Measurements from ENCODE around the gene LAPTM5. TPM values are rescaled to one million over a fixed set of nuclear protein-coding genes. Genes with fewer than 3 reads are reported as not detected.

The LAPTM5 gene
- total RNA-seq, 4 donors from 2014 or later: 44.5 to 767 (median 109) TPM

DNA sequence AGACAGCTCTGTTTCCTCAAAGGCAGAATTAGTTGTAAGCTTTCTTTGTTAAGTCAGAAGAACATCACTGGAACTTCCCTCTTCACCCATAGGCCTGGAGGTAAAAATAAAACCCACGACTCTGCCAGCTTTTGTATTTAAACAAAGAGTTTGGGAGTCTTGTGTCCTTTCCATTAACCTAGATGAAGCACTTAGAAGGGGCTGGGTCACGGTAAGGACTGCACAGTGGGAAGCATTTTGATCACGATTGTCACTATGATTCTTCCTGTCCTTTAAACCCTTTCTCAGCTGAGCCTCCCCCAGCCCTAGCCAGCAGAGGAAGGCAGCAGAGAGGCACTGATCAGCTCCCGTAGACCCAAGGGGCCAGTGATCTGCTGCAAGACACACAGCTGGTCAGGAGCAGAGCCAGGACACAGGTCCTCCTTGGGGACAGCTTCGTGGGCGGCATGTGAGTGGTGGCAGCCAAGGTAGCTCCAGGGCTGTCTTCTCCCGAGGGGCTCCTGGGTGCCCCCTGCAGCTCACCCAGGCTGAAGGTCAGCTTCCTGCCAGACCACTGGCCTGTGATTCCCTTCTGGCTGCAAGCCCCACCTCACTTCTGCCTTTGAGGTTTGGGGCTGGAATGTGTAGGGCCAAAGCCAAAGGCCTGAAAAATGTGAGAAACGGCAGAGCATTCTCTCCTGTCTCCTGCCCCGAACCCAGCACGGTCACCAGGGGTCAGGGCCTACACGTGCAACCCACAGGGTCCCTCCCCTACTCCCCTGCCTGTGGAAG, 4.0 kb upstream of the LAPTM5 start:
- TF ChIP-seq, protein P1, sequence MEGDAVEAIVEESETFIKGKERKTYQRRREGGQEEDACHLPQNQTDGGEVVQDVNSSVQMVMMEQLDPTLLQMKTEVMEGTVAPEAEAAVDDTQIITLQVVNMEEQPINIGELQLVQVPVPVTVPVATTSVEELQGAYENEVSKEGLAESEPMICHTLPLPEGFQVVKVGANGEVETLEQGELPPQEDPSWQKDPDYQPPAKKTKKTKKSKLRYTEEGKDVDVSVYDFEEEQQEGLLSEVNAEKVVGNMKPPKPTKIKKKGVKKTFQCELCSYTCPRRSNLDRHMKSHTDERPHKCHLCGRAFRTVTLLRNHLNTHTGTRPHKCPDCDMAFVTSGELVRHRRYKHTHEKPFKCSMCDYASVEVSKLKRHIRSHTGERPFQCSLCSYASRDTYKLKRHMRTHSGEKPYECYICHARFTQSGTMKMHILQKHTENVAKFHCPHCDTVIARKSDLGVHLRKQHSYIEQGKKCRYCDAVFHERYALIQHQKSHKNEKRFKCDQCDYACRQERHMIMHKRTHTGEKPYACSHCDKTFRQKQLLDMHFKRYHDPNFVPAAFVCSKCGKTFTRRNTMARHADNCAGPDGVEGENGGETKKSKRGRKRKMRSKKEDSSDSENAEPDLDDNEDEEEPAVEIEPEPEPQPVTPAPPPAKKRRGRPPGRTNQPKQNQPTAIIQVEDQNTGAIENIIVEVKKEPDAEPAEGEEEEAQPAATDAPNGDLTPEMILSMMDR (IDR thresholded peaks at IDR 0.05; ENCODE audit: low read depth): no peak

DNA sequence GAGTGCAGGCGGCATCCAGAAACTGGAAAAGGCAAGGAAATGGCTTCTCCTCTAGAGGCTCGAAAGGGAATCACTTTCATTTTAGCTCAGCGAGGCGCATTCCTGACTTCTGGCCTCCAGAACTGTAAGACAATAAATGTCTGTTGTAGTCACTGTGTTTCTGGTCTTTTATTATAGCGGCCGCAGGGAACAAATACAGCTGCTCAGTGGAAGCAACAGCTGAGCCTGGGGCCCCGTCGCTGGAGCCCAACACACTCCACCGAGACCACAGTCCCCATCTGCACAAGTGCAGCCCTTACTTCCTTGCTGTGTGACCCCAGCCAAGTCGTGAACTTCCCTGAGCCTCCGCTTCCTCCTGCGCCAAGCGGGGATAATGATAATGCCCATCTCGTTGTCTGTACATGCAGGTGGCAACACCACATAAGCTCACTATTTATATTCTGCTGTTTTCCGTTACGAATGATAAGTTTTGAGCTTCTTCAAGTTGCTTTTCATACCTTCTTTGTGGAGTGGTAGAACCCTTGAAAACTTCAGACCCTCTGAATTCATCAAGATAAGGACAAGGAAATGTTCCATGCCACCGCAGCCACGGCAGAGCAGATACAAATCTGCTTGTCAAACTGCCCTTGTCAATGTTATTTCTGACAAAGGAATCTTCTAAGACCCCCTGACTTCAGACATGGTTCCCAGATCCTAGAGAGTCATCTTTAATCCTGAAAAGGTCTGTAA, 3.2 kb upstream of the LAPTM5 start:
- TF ChIP-seq, protein P1 (IDR thresholded peaks at IDR 0.05; ENCODE audit: low read depth): no peak

DNA sequence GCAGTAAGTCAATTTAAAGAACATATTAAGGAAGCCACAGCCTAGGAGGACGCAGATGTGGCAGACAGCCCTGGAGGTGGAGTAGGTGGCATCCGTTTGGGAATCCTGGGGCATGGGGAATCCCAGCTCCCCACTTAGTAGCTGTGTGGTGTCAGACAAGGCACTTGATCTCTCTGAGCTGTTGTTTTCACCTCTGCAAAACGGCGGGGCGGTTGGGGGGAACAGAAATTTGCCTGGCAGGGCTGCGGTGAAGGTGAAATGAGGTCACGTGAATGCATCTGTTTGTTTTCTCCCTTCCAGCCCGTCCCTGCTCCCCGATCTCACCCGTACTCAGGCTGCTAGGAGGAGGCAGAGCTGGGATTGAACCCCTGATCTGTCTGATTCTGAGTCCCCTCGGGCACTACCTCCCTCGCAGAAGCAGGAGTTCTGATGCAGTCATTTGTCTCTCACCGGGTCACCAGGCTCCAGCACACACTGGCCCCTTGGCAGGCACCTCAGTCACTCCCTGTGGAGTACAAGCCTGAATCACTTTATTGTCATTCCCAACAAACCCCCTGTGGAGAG, 2.2 kb upstream of the LAPTM5 start:
- TF ChIP-seq, protein P1 (IDR thresholded peaks at IDR 0.05; ENCODE audit: low read depth): no peak

DNA sequence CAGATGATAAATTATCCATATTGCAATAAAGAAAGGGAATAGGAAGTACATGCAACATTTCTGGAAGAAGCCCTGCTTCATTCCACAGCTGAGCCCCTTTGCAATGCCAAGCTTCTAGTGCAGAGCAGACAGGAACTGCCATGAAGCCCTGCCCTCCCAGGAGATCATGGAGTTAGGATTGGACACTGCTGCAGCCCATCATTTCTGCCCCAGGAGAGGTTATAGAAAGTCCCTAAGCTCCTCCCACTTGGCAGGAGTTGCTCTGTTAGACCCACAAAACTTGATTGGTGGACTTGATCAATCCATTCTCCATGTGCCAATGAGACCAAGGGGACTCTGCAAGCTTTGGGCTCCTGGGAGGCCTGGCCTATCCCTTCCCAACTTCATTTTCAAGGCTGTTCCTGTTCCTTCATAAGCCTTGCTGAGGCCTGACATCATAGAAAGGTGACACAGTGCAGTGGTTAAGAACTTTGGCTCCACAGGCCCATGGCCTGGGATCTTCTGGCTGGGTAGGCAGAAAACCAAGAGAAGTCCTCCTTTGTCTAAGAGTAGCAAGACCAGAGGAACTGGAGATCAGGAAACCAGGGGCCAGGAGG, 1.3 kb upstream of the LAPTM5 start:
- TF ChIP-seq, protein P1 (IDR thresholded peaks at IDR 0.05; ENCODE audit: low read depth): no peak

DNA sequence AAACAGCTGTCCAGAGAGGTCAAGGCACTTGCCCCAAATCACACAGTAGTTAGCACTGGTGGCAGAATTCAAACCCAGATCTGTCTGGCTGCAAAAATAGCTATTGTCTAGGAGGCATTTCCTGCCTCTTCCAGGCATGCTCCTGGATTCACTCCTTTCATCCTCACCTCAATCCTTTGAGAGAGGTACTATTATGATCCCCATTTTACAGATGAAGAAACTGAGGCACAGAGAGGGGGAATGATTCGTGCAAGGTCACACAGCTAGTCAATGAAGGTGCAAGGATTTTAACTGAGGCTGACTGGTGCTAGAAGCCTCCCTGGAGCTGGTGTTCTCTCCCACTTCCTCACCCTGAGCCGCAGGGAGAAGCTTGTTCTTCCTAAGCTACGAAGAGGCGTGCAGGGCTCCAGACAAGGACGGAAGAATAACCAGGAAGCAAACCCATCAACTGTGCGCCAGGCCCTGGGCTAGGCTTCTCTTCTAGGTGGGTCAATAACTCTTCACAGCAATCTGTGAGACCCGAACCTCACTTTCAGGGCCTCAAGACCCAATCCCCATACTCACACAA, 631 bp upstream of the LAPTM5 start:
- TF ChIP-seq, protein P1 (IDR thresholded peaks at IDR 0.05; ENCODE audit: low read depth): no peak

DNA sequence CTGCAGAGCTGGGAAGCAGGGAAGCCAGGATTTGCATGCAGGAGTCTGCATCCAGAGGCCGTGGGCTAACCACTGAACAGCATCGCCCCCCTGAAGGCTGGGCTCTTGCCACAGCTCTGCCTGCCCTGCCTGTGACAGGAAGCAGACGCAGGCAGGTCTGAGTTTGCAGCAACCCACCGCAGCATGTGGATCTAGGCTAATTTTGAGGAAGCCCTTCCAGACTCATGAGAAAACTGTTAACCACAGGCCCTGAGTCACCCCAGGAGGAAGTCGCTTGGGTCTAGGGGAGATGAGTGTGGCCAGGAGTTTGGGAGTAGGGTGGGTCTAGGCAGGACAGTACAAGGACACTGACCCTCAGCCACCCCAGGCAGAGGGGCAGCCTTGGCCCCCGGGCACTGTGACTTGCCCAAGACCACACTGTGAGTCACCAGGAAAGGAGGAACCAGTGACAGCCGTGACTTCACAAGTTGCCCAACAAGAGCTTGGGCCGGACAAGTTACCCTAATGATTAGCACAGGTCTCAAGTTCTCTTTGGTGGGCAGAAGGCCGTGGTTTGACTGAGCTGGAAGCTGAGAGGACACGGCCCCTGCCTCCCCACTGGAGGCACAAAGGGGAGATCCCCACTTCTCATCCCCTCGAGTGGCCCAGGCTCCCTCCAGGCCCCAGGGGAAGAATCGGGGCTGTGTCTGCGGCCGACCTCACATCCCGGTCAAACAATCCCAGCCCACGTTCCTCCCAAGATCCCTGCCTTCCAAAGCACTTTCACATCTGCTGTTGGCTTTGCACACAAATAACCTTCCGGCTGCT, 826 bp downstream of the LAPTM5 start:
- TF ChIP-seq, protein P1 (IDR thresholded peaks at IDR 0.05; ENCODE audit: low read depth): no peak

Measured in subcutaneous adipose tissue (tissue), 4 donors.